Measurements from ENCODE around the gene EFHC1.
"Not testable (repeated sequence)": the region's sequence is repeated elsewhere in the genome, so short reads cannot be mapped to it uniquely, and the experiment has no call there.

Gene EFHC1

DNA sequence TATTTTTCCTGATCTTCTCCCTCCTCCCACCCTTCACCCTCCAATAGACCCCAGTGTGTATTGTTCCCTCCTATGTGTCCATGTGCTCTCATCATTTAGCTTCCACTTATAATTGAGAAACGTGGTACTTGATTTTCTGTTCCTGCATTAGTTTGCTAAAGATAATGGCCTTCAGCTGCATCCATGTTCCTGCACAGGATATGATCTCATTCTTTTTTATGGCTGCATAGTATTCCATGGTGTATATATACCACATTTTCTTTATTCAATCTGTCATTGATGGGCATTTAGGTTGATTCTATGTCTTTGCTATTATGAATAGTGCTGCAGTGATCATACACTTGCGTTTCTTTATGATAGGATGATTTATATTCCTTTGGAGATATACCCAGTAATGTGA is 41.1 kb downstream of the EFHC1 start:
- DNase-seq, result not testable (repeated sequence)

GRCh38 chr6:52474173-52474572 is 54.0 kb downstream of the EFHC1 start:
- no peak for DNase-seq

DNA sequence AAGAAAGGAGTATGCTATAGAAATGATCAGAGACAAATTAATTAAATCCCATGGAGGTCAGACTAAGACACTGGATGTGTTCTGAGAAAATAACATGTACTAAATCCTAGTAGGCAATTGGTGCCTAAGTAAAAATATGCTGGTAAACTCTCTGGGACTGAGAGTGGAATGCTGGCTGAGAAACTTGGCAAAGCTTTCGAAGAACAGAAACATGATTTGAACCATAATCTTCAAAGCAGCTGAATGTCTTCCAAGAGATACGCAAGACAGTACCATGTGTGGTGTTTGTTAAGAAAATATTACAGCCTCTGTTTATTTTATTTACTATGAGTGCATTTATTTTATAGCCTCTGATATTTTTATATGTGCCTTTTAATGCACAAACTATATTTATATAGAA is 55.2 kb downstream of the EFHC1 start:
- DNase-seq, result no peak

- no peak for DNase-seq
These were observed 62.9 kb downstream of the EFHC1 start for GRCh38 chr6:52482903-52483670.

DNA sequence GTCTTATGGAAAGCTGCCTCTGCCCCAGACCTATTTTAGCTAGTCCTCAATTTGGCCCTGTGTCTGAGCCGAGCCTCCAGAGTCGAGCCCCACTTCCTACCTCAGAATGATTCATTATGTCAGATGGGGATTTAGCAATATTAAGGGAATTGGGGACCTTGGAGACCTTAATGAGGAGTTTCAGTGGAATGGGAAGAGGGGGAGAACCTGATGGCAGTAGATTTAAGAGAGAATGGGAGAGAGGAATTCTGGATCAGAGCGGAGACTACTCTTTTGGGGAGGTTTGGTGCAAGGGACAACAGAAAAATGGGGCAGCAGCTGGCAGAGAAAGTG is 63.5 kb downstream of the EFHC1 start:
- no peak for DNase-seq

DNA sequence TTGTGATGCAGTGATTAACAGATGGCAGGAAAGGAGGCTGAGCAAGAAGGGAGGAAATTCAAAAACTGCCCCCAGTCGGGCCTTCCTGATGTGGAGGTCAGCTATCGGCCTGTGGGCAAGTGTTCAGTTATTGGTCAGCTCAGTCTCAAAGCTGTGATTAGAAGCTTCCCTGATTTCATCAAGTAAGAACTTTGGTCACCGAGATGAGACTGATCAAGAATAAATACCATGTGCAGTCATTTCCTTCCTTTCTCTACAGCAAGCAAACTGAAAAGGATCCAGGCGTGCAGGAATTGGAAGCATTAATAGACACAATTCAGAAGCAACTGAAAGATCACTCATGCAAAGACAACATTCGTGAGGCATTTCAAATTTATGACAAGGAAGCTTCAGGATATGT is 69.7 kb downstream of the EFHC1 start:
- no peak for DNase-seq

DNA sequence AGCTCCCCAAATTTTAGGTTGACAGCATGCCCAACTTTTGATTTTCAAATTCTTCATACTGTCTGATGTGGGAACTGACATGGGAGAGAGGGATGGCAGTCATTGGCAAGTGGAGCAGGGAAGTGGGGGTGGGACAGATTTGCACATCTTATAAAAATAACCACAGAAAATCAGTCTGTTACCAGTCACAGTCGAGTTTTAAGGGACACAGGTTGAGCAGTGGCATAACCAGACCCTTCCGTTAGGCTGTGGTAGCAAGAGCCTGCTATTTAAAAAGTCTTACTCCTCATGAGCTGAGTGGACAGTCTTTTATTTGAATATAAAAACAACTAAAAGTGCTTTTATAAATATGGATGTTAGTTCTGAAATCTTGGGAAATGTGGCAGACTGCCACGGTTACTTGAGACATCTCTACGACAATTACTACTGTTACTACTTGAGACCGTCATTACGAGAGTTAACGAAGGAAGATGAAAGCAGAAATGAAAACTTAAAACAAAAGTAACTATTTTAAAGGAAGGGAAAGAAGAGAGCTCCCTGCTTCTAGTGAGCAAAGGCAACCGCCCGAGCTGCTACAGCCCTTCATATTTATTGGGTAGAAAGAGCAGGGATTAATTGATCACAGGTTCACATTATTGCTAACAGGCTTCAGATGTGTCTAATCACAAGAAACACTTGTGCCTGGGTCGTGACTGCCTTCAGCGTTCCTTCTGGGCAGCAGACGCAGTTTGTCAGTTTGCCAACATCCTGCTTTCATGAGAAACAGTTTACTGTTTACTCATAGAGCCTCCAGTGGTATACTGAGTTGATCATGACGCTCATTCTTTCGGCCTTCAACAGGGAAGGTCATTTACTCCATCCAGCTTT is 71.3 kb downstream of the EFHC1 start:
- no peak for DNase-seq

DNA sequence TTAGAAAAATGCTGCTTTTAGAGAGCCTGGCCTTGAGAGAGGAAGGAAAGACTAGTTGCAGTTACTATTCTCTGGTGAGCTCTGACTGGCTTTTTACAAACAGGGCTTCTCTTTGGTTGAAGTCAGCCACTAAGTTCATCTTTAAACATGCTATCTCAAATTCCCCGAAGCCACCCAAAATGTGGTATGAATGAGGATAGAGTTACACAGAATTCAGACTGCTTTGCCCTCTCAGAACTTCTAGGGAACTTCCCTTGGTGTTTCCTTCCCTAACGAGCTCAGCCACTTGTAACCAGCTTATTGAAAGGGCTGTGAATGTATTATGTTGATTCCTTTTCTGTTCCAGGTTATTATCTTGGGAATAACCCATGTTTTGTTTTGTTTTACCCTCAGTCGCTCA is 73.5 kb downstream of the EFHC1 start:
- no peak for DNase-seq

DNA sequence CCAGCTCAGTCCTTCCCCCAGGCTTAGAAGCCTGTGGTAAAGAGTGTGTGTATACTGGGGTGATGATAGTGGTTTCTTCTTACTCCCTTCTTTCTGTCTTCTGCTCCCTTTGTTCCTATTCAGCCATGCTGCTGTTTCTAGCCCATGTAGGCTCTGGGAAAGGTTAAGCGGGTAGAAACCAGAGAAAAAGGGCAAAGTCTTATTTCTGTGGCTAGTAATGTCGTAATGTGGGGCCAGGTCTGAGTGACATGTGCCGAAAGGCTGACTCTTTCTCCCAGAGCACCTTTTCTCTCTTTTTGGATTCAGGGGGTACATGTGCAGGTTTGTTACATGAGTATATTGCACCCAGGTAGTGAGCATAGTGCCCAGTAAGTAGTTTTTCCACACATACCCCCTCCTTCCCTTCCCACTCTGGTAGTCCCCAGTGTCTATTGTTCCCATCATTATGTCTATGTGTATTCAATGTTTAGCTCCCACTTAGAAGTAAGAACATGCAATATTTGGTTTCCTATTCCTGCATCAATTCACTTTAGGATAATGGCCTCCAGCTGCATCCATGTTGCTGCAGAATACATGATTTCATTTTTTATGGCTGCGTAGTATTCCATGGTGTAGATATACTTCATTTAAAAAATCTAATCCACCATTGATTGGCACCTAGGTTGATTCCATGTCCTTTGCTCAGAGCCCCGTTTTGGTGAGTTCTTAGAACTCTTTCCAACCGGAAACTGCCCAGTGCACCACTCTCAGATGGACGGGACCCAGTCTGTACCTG is 74.3 kb downstream of the EFHC1 start:
- no peak for DNase-seq

GRCh38 chr6:52495922-52496321 is 75.8 kb downstream of the EFHC1 start:
- DNase-seq, result no peak

DNA sequence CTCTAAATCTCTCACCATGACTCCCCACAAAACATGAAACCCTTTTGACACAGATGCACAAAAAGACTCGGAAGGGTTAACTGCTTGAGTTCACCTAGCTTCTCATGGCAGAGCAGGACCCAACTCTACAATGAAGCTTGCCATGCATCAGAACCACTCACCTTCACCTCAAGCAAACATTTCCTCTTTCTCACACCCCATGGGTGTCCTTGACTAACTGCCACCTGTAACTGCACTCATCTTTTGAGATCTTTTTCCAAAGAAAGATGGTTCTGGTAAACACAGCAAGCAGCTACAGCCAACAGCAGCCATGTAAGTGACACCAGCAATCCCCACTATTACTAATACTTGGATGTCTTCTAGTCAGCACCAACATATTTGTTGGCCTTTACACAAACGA is 76.5 kb downstream of the EFHC1 start:
- DNase-seq, result no peak

- DNase-seq, result no peak
These were observed 77.7 kb downstream of the EFHC1 start for GRCh38 chr6:52497652-52498408.

DNA sequence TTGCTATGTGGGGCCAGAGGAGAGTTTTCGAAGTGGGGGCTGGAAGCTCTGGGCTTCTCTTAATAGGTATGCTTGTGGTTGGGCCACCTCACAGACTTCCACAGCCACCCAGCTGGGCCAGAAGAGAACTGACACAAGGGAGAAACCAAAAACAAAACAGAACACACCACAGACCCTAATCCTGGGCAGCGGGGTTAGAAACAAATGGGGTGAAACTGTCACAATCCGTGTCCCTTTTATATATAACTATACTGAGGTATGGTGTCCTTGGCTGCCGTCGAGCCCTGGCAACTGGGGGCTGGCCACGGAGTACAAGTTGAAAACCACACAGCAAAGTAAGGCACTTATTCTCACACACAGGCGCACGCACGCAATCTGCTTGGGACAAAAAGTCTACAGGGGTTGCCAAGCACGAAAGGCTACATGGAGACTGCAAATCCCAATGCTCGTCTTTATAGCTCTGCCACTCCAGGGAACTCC is 78.4 kb downstream of the EFHC1 start:
- no peak for DNase-seq

GRCh38 chr6:52499026-52499425 is 78.9 kb downstream of the EFHC1 start:
- no peak for DNase-seq

DNA sequence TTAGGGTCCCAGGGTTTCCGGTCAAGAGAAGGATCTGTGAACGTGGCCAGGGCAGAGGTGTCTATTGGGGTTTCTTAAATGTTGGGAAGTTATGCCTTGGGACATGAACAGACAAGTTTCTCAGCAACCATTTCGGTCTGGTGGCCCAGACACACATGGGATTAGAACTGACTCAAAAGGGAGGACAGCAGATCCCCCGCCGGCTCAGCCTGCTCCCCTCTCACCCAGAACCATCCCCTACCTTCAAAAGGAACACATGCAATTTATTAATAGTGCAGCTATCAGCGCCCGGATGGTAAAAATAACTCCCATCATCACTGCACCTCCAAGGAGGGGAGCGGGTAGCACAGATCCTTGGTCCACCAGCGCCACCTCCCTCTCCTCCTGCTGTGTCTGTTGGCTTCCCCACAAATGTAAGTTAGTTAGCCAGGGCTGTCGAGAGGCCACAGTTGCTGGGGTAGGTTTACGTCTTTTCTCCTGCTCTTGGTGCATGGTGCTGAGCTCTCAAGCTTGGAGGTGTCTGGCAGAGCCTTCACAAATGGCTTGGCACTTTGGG is 79.6 kb downstream of the EFHC1 start:
- DNase-seq, result no peak

- no peak for DNase-seq
These were observed 80.3 kb downstream of the EFHC1 start for GRCh38 chr6:52500238-52501129.

GRCh38 chr6:52502306-52503029 is 82.3 kb downstream of the EFHC1 start:
- no peak for DNase-seq

DNA sequence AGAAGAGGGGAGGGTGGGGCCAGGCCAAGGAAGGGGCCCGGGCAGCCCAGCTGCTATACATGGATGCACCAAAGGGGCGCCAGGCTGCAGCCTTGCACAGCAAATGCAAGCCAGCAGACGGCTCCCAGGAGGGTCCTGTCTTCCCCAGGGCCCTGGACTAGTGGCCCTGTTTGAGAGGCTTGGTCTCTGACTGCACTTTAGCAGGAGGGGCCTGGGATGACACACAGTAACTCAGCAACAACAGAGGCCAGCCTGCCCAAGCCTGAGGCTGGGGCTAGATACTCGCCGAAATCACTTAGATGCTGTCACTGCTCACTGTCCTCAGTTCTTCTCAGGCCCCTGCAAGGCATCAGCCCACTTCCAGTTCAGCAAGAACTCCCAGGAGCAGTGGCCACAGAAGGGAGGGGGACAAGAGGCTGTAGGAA is 83.2 kb downstream of the EFHC1 start:
- DNase-seq, result no peak

DNA sequence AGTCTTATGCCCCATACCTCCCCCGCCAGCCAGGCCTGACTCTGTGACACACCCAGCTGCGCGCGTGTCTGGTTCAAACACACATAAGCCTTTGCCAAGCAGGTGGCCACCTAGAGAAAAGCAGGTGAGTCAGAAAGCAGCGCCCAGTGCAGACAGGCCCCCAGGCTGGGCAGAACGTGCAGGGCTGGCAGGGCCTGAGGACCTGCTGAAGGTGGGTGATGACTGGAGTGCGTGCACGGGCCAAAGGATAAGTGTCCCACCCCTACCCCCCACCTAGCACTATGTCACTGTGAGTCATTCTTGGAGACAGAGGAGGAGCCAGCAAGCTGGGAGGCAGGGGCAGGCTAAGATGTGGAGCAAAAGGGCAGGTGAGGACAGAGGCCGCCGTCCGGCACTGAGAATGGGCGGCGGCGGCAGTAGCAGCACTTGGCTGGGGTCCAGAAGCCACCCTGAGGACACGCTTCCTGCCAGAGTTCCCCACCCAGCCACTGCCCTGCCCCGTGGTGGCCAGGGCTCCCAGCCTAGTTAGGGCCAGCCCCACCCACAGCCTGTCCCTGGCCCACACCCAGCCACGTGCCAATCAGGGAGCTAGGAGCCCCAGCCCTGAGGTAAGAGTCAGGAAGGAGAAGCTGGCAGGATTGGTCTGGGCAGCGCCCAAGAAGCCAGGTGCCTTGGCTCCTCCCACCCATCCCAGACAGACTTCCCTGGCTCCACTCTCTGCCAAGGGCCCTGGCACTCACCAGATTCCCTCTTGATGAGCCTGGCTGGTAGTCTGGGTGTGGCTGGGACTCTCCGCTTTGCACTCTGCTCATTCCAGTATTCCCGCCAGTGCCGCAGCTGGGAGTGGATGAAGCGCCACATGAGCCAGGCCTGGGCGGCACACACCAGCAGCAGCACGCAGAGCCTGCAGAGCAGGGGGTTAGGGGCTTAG is 84.0 kb downstream of the EFHC1 start:
- no peak for DNase-seq

DNA sequence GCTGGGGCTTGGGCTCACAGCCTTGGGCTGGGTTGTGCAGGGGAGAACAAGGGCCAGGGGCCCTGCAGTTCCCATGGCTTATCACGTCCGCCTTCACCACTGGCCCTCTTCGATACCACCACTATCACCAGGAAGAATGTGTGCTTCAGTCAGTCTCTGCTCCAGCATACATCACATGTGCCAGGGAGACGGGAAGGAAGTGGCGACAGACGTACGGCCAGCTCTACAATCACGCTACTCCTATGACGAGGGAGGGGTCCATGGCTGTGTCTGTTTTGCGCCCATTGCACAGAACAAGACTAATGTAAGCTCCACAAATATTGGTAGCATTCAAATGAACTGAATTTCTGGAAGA is 84.6 kb downstream of the EFHC1 start:
- DNase-seq, result no peak

Measured in activated gamma-delta T cell treated with Interleukin-2 at 50 U/mL for 16 hours (primary cell).